GM19240 (cell line): ENCODE measurements around the gene MRPL11.

Experiments
- DNase-seq: peaks from one replicate; pipeline ENCODE4 v3.0.0; 2011; ENCODE audit warnings: low spot score; ENCODE audit not compliant: insufficient read length

MRPL11 gene

GRCh38 chr11:66393954-66394353 is 44.7 kb downstream of the MRPL11 start:
- no peak for DNase-seq

GRCh38 chr11:66391322-66391721 is 47.3 kb downstream of the MRPL11 start:
- no peak for DNase-seq

GRCh38 chr11:66388780-66389386 is 49.8 kb downstream of the MRPL11 start:
- DNase-seq, result no peak

GRCh38 chr11:66386171-66387069 is 52.2 kb downstream of the MRPL11 start:
- peak; percentile 58 for DNase-seq
